Testis (tissue), 3 donors: ENCODE results near the gene ARHGEF38. TPM values are rescaled to one million over a fixed set of nuclear protein-coding genes. Genes with fewer than 3 reads are reported as not detected.

Source experiments
- DNase-seq: peaks from one replicate; pipeline ENCODE4 v3.0.0-alpha.2; 2019
- H3K27ac ChIP-seq, 2 donors: fragments of 200-600 bp; sonication (generic); one replicate each; pipeline ENCODE4 v1.5.1; 2019
- H3K27me3 ChIP-seq: fragments of 200-600 bp; sonication (generic); one replicate; pipeline ENCODE4 v1.5.1; 2019
- H3K36me3 ChIP-seq: fragments of 200-600 bp; sonication (generic); one replicate; pipeline ENCODE4 v1.5.1; 2017; ENCODE audit warnings: low read depth; ENCODE audit errors: missing control alignments
- H3K4me1 ChIP-seq: fragments of 200-600 bp; sonication (generic); one replicate; pipeline ENCODE4 v1.5.1; 2019
- H3K4me3 ChIP-seq, 2 donors: fragments of 200-600 bp; sonication (generic); one replicate each; pipeline ENCODE4 v1.5.1; 2017 to 2019
- H3K9me3 ChIP-seq: fragments of 200-600 bp; sonication (generic); one replicate; pipeline ENCODE4 v1.5.1; 2017
- CTCF ChIP-seq, 3 experiments: fragments of 450-650 bp in 2 of 3; fragments of 200-600 bp in 1 of 3; sonication (generic) in 1 of 3; IDR thresholded peaks; one replicate each; pipeline ENCODE4 v1.5.1; 2016 to 2019; ENCODE audit warnings: antibody characterized with exemption in 3 of 3, mild to moderate bottlenecking in 2 of 3, moderate library complexity in 1 of 3
- POLR2A ChIP-seq: fragments of 450-650 bp; IDR thresholded peaks from one replicate; pipeline ENCODE4 v1.6.1; 2017; ENCODE audit warnings: antibody characterized with exemption, mild to moderate bottlenecking, moderate library complexity
- WGBS, 2 donors: methylation state at CpG; one replicate each; pipeline ENCODE4 v1.1.5; 2018; 5-methylcytosine and 5-hydroxymethylcytosine counted together
- intact Hi-C: fragments of 100-400 bp; cut with DNase I; formaldehyde crosslinking; loops from one replicate; pipeline ENCODE4 v1.15.1; 2023; ENCODE audit warnings: low total_unique reads
- polyA plus RNA-seq: library from polyadenylated mRNA; stranded (reverse); fragments of 350-450 nt; fragmentation: Illumina TruSeq; extraction: RNeasy Lipid Tissue Mini Kit (QIAGEN cat#74804); gene quantifications from one replicate; pipeline ENCODE4 v1.2.3, GENCODE V29; 2014; ENCODE audit warnings: low read depth, low replicate concordance; ENCODE audit not compliant: insufficient read depth
- total RNA-seq, 2 donors: library from RNA; depleted of rRNA; stranded (reverse); fragments of >200 nt; gene quantifications; one replicate each; pipeline ENCODE4 v1.2.3, GENCODE V29; 2016

Gene ARHGEF38
- total and polyA plus RNA-seq, 3 donors from 2014 or later = 0.08 to 2.2 (median 0.86) TPM

GRCh38 chr4:105710012-105710600 is 157.7 kb downstream of the ARHGEF38 start:
- Histone ChIP-seq H3K27ac (no peak overlapping the region), H3K9me3 (no peaks in the 10 kb centered on the region), H3K27me3 (no peaks in the 10 kb centered on the region), H3K36me3 (no peaks in the 10 kb centered on the region), H3K4me1 (peaks cover 15% of the 10 kb centered on the region), H3K4me3 (no peak overlapping the region)
- intact Hi-C loops = no loop called here
- no peak for TF ChIP-seq CTCF (IDR thresholded peaks at IDR 0.05)
- no peak for TF ChIP-seq POLR2A
- 61 to 69% methylated on average over 16 of the region's 16 CpGs for WGBS, 2 donors
- DNase-seq = no peak

- no peak for TF ChIP-seq CTCF (IDR thresholded peaks at IDR 0.05)
- Histone ChIP-seq H3K27ac (no peak overlapping the region), H3K36me3 (no peaks in the 10 kb centered on the region), H3K4me1 (peaks cover 15% of the 10 kb centered on the region), H3K27me3 (no peaks in the 10 kb centered on the region), H3K9me3 (no peaks in the 10 kb centered on the region), H3K4me3 (no peak overlapping the region)
- WGBS, 2 donors = 49 to 59% methylated on average over 6 of the region's 6 CpGs
- no peak for DNase-seq
- intact Hi-C loops = no loop called here
Observed at GRCh38 chr4:105710678-105711077, 158.3 kb downstream of the ARHGEF38 start.

GRCh38 chr4:105712766-105713165 is 160.3 kb downstream of the ARHGEF38 start:
- TF ChIP-seq POLR2A (no peak), CTCF (IDR thresholded peaks at IDR 0.05) (no peak)
- H3K9me3 ChIP-seq = no peaks in the 10 kb centered on the region
- H3K4me3 ChIP-seq = no peak overlapping the region
- H3K27ac ChIP-seq = no peak overlapping the region
- intact Hi-C loops = no loop called here
- H3K27me3 ChIP-seq = no peaks in the 10 kb centered on the region
- WGBS, 2 donors = 86 to 94% methylated on average over 2 of the region's 2 CpGs
- no peak for DNase-seq
- peaks cover 8% of the 10 kb centered on the region for H3K4me1 ChIP-seq
- no peaks in the 10 kb centered on the region for H3K36me3 ChIP-seq

- Histone ChIP-seq H3K36me3 (no peaks in the 10 kb centered on the region), H3K4me3 (no peak overlapping the region), H3K9me3 (no peaks in the 10 kb centered on the region), H3K27me3 (no peaks in the 10 kb centered on the region), H3K27ac (no peak overlapping the region), H3K4me1 (peaks cover 6% of the 10 kb centered on the region)
- TF ChIP-seq CTCF (IDR thresholded peaks at IDR 0.05) (no peak), POLR2A (no peak)
- WGBS, 2 donors = 80 to 82% methylated on average over 5 of the region's 5 CpGs
- no peak for DNase-seq
- intact Hi-C loops = no loop called here
Observed at GRCh38 chr4:105714071-105714521, 161.7 kb downstream of the ARHGEF38 start.

GRCh38 chr4:105714932-105715331 is 162.5 kb downstream of the ARHGEF38 start:
- 77 to 84% methylated on average over 1 of the region's 1 CpG for WGBS, 2 donors
- Histone ChIP-seq H3K27ac (no peak overlapping the region), H3K4me3 (no peak overlapping the region), H3K27me3 (no peaks in the 10 kb centered on the region), H3K4me1 (no peaks in the 10 kb centered on the region), H3K9me3 (no peaks in the 10 kb centered on the region), H3K36me3 (no peaks in the 10 kb centered on the region)
- no peak for DNase-seq
- intact Hi-C loops = no loop called here
- TF ChIP-seq CTCF (IDR thresholded peaks at IDR 0.05) = no peak
- no peak for TF ChIP-seq POLR2A
